HEK293T (cell line): ENCODE results near the gene PRDM13.

ENCODE experiments used
- CTCF ChIA-PET: fragments of 350-600 bp; formaldehyde crosslinking; extraction: SDS; loops from one replicate; lab custom pipeline; 2021; ENCODE audit warnings: antibody characterized with exemption, inconsistent platforms; lab: Yijun Ruan, JAX
- POLR2A ChIA-PET: fragments of 350-600 bp; formaldehyde crosslinking; extraction: SDS; loops from one replicate; lab custom pipeline; 2020; ENCODE audit warnings: antibody characterized with exemption, inconsistent platforms; lab: Yijun Ruan, JAX
- DNase-seq: peaks from one replicate; pipeline ENCODE4 v3.0.0; 2012; ENCODE audit warnings: mixed read lengths; ENCODE audit errors: extremely low spot score
- ARNT ChIP-seq: fragments of 450-650 bp; IDR thresholded peaks from 2 replicates; pipeline ENCODE4 v1.6.1; 2017; ENCODE audit warnings: mild to moderate bottlenecking
- BHLHE40 ChIP-seq: fragments of 450-650 bp; IDR thresholded peaks from 2 replicates; pipeline ENCODE4 v1.6.1; 2016; ENCODE audit warnings: mild to moderate bottlenecking, moderate library complexity, borderline replicate concordance
- CTBP1 ChIP-seq: fragments of 450-650 bp; IDR thresholded peaks from 2 replicates; pipeline ENCODE4 v1.6.1; 2016; ENCODE audit warnings: borderline replicate concordance
- ELF4 ChIP-seq: fragments of 450-650 bp; IDR thresholded peaks from 2 replicates; pipeline ENCODE4 v1.6.1; 2017; ENCODE audit warnings: antibody characterized with exemption
- FOXA1 ChIP-seq: fragments of 450-650 bp; IDR thresholded peaks from 2 replicates; pipeline ENCODE4 v1.6.1; 2016; ENCODE audit warnings: mild to moderate bottlenecking
- FOXK2 ChIP-seq: fragments of 450-650 bp; IDR thresholded peaks from 2 replicates; pipeline ENCODE4 v1.6.1; 2016; ENCODE audit warnings: mild to moderate bottlenecking
- FOXM1 ChIP-seq: fragments of 450-650 bp; IDR thresholded peaks from 2 replicates; pipeline ENCODE4 v1.6.1; 2017; ENCODE audit warnings: mild to moderate bottlenecking, borderline replicate concordance
- HDGF ChIP-seq: fragments of 450-650 bp; IDR thresholded peaks from 2 replicates; pipeline ENCODE4 v1.6.1; 2017; ENCODE audit warnings: antibody characterized with exemption, borderline replicate concordance
- L3MBTL2 ChIP-seq: fragments of 450-650 bp; conservative IDR thresholded peaks from 2 replicates; pipeline ENCODE4 v1.6.1; 2016; ENCODE audit warnings: mild to moderate bottlenecking
- LEF1 ChIP-seq: fragments of 450-650 bp; IDR thresholded peaks from 2 replicates; pipeline ENCODE4 v1.6.1; 2017; ENCODE audit warnings: mild to moderate bottlenecking, borderline replicate concordance
- NFRKB ChIP-seq: fragments of 450-650 bp; IDR thresholded peaks from 2 replicates; pipeline ENCODE4 v1.6.1; 2016; ENCODE audit warnings: mild to moderate bottlenecking, moderate library complexity
- SP1 ChIP-seq: fragments of 450-650 bp; IDR thresholded peaks from 2 replicates; pipeline ENCODE4 v1.6.1; 2017
- SUZ12 ChIP-seq: fragments of 450-650 bp; IDR thresholded peaks from 2 replicates; pipeline ENCODE4 v1.6.1; 2016; ENCODE audit warnings: mild to moderate bottlenecking
- TARDBP ChIP-seq: fragments of 450-650 bp; IDR thresholded peaks from 2 replicates; pipeline ENCODE4 v1.6.1; 2016
- ZNF384 ChIP-seq: fragments of 450-650 bp; IDR thresholded peaks from 2 replicates; pipeline ENCODE4 v1.6.1; 2016
- TF ChIP-seq, protein P1 (sequence below): fragments of 450-650 bp; IDR thresholded peaks from 2 replicates; pipeline ENCODE4 v1.6.1; 2016

The PRDM13 gene

DNA sequence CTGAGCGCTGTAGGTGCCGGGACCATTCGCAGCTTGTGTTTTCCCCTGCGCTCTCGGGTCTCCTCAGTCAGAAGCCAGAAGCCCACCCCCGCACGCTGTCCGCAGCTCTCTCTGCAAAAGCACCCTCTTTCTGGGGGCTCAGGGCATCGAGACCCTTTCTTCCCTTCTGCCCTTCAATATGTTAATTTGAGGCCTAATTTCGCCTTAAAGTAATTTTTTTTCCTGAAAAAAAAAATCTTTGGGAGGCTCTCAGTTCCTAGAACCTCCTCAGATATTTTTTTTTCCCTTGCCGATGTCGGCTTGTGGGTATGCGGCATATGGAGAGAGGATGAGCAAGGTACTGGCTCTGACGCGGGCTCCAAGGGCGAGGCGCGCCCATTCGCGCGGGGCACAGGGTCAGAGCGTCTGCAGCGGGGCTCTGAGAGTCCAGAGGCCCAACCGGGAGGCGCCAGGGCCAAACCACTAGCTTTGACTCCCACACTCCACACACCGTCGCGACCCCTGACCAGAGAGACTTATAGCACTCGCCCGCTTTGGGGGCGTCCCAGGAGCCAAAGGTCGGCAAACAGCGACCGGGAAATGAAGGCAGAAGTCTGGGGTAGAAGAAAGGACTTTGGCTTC lies 893 bp downstream of the PRDM13 start:
- DNase-seq: no peak
- ChIA-PET POLR2A (no interaction called here), CTCF (no interaction called here)
- TF ChIP-seq, protein P1, sequence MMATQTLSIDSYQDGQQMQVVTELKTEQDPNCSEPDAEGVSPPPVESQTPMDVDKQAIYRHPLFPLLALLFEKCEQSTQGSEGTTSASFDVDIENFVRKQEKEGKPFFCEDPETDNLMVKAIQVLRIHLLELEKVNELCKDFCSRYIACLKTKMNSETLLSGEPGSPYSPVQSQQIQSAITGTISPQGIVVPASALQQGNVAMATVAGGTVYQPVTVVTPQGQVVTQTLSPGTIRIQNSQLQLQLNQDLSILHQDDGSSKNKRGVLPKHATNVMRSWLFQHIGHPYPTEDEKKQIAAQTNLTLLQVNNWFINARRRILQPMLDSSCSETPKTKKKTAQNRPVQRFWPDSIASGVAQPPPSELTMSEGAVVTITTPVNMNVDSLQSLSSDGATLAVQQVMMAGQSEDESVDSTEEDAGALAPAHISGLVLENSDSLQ: no peak
- TF ChIP-seq FOXA1 (no peak), ARNT (no peak), TARDBP (no peak), HDGF (no peak), CTBP1 (no peak), NFRKB (no peak), L3MBTL2 (no peak), FOXM1 (no peak), ZNF384 (no peak), SUZ12 (no peak), LEF1 (no peak), SP1 (no peak), FOXK2 (no peak)

DNA sequence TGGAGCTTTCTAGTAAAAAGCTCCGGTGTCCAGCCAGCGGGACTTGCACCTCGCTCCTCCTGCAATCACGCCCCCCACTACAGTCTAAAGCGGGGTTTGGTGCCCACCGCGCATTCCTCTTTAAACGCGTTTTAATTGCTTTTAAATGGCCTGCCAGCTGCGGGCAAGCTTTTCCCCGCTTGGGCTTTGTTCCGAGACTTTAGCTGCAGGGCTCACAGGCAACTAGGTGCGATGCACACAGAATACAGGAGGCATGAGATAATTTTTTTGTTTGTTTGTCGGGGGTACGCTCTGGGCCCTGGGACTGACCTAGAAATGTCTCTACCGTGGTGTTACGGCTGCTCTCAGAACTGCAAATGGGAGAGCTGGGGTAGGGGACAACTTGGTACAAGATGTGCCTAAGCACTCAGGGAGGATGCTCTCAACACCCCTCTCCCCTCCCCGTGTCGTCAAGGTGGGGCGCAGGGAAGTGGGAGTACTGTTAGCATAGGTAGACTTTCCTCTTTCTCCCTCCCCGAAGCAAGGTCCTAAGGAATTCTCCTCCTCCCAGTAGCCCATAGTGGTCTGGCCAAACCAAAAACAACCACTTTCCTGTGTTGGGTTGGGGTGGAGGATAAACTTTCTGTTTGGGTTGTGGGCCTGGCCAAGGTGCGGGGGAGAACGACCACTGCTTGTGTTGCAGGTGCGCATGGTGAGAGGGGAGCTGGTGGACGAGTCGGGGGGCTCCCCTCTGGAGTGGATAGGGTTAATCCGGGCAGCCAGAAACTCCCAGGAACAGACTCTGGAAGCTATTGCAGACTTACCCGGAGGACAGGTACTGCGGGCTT lies 1.6 kb downstream of the PRDM13 start:
- CTCF ChIA-PET: no interaction called here
- no peak for DNase-seq
- no peak for TF ChIP-seq ELF4
- no peak for TF ChIP-seq SUZ12
- no peak for TF ChIP-seq L3MBTL2
- TF ChIP-seq CTBP1: no peak
- TF ChIP-seq FOXK2: no peak
- no peak for TF ChIP-seq NFRKB
- TF ChIP-seq ARNT: no peak
- TF ChIP-seq, protein P1: no peak
- no peak for TF ChIP-seq ZNF384
- TF ChIP-seq HDGF: no peak
- TF ChIP-seq SP1: no peak
- TF ChIP-seq FOXA1: no peak
- no peak for TF ChIP-seq LEF1
- TF ChIP-seq FOXM1: no peak
- no peak for TF ChIP-seq TARDBP
- no peak for TF ChIP-seq BHLHE40
- POLR2A ChIA-PET: no interaction called here

DNA sequence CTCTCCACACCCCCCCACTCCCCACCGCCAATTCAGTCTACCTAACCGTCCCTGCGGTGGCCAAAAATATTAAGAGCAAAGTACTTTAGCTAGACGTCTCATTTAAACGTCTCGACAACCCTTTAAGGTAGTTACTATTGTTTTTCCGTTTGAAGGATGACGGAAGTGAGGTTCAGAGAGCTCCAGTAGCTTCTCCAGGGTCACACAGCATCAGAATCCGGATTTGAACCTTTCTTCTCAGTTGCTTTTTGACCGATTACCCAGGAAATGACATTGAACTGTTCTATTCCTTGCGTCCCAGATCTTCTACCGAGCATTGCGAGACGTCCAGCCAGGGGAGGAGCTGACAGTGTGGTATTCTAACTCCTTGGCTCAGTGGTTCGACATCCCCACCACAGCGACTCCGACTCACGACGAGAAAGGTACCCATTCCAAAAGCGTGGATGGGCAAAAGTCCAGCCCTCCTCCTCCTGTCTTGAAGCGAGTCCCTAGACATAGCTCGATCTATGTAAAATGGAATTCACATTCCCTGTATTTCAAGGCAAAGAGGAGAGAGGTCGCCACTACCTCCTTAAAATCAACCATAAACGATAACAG lies 2.4 kb downstream of the PRDM13 start:
- DNase-seq: no peak
- POLR2A ChIA-PET: no interaction called here
- CTCF ChIA-PET: no interaction called here
- TF ChIP-seq L3MBTL2 (no peak), FOXM1 (no peak)
- TF ChIP-seq, protein P1: no peak

DNA sequence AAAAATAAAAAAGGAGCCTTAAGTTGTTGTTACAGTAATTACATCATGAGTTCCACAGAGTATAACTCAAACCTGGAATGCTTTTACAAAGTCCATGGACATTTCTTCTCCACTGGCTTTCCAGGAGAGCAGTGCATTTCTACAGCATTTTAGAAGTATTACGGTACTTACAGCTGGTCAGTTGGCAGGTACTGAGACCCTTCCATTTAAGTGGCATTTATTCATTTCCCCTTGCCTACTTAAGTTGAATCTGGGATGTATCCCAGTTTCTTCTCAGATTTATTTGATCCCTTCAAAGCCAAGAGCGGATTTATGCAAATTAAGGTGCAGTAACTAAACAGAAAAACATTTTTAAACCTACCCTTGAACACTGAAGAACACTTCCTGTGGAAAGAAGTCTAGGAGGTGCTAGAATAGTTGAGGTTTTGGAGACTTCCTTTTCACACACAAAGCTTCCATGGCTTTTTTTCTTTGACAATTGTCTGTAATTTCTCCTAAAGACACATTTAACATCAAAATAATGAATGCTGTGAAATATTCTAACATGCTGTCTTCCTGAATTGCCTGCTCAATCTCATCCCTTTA lies 3.4 kb downstream of the PRDM13 start:
- DNase-seq: no peak
- ChIA-PET POLR2A (interaction anchor here (2.1 kb wide), 1 partner anchor 42 kb away, joined by 8 read pairs; the partner anchor contains the start of gene CCNC), CTCF (no interaction called here)
- no peak for TF ChIP-seq BHLHE40
- no peak for TF ChIP-seq ELF4
- TF ChIP-seq, protein P1: no peak
- no peak for TF ChIP-seq CTBP1
- TF ChIP-seq TARDBP: no peak
- no peak for TF ChIP-seq ARNT
- TF ChIP-seq NFRKB: no peak
- no peak for TF ChIP-seq L3MBTL2
- TF ChIP-seq FOXK2: no peak
- no peak for TF ChIP-seq SUZ12
- no peak for TF ChIP-seq ZNF384
- no peak for TF ChIP-seq SP1
- no peak for TF ChIP-seq LEF1
- TF ChIP-seq FOXM1: no peak

DNA sequence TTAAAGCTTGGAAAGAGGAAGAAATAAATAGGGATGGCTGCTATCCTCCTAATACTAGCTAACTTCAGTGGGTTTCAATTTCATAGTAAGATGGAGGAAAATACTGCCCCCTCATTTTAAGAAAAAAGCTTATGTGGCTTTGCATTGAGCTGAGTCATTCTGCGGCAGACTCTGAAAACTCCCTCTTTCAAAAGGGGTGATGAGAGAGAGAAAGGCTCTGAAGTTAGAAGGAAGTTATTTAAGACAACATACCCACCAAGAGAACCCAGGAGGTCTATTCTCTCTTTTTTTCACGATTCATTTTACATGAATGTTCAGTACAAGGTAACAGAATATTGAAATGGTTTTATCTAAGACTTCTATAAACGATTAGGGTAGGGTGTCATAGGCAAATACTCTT lies 4.5 kb downstream of the PRDM13 start:
- ChIA-PET CTCF (interaction anchor here (0.6 to 0.7 kb wide), 2 partner anchors 135 to 470 kb away, joined by 3 read pairs; no protein-coding TSS in a partner anchor), POLR2A (interaction anchor here (2.1 kb wide), 1 partner anchor 43 kb away, joined by 8 read pairs; the partner anchor contains the start of gene CCNC)
- TF ChIP-seq FOXK2 (no peak), NFRKB (no peak), BHLHE40 (no peak), CTBP1 (no peak), ARNT (no peak), HDGF (no peak), ELF4 (no peak), L3MBTL2 (no peak), TARDBP (no peak), SUZ12 (no peak), FOXA1 (no peak), ZNF384 (no peak), LEF1 (no peak), SP1 (no peak), FOXM1 (no peak)
- TF ChIP-seq, protein P1: no peak
- DNase-seq: no peak
